ENCODE measurements around the gene RIN2. TPM values are rescaled to one million over a fixed set of nuclear protein-coding genes. Genes with fewer than 3 reads are reported as not detected.
"Not testable (repeated sequence)": the region's sequence is repeated elsewhere in the genome, so short reads cannot be mapped to it uniquely, and the experiment has no call there.

RIN2 gene
- total RNA-seq, 4 donors from 2014 or later = 17.9 to 30.9 (median 22.6) TPM

GRCh38 chr20:19749618-19750071 is 8.4 kb upstream of the RIN2 start:
- Histone ChIP-seq H3K27me3 (no peaks in the 10 kb centered on the region), H3K4me1 (no peaks in the 10 kb centered on the region), H3K36me3 (no peaks in the 10 kb centered on the region), H3K4me3 (no peak overlapping the region), H3K27ac (no peak overlapping the region), H3K9me3 (peaks cover 0 to 5% (median 0%) of the 10 kb centered on the region in 3 donors)
- DNase-seq (no peak), ATAC-seq (no peak)
- intact Hi-C loops (cut with DNase I; ENCODE audit: low total_unique reads) (no loop called here), in situ Hi-C loops (cut with MboI; ENCODE audit: low sequenced_read_pairs in 4 of 4) (loop anchor here in 1 of 4 donors (10.0 kb wide), 1 partner anchor 55 kb away; no protein-coding TSS in a partner anchor)
- TF ChIP-seq POLR2A (IDR thresholded peaks at IDR 0.05) (no peak), CTCF (IDR thresholded peaks at IDR 0.05 in 4 of 5, conservative IDR thresholded peaks at IDR 0.05 in 1 of 5) (no peak)

GRCh38 chr20:19750101-19750606 is 7.9 kb upstream of the RIN2 start:
- Histone ChIP-seq H3K4me1 (no peaks in the 10 kb centered on the region), H3K36me3 (no peaks in the 10 kb centered on the region), H3K27ac (no peak overlapping the region), H3K9me3 (peaks cover 0 to 5% (median 0%) of the 10 kb centered on the region in 3 donors), H3K27me3 (no peaks in the 10 kb centered on the region), H3K4me3 (no peak overlapping the region)
- ATAC-seq = no peak
- TF ChIP-seq CTCF (IDR thresholded peaks at IDR 0.05 in 4 of 5, conservative IDR thresholded peaks at IDR 0.05 in 1 of 5) (no peak), POLR2A (IDR thresholded peaks at IDR 0.05) (no peak)
- no peak for DNase-seq
- intact Hi-C loops (cut with DNase I; ENCODE audit: low total_unique reads) = no loop called here
- in situ Hi-C loops (cut with MboI; ENCODE audit: low sequenced_read_pairs in 4 of 4) = loop anchor here in 1 of 4 donors (10.0 kb wide), 1 partner anchor 55 kb away; no protein-coding TSS in a partner anchor

GRCh38 chr20:19750907-19751636 is 7.0 kb upstream of the RIN2 start:
- DNase-seq (no peak), ATAC-seq (no peak)
- intact Hi-C loops (cut with DNase I; ENCODE audit: low total_unique reads) (no loop called here), in situ Hi-C loops (cut with MboI; ENCODE audit: low sequenced_read_pairs in 4 of 4) (loop anchor here in 1 of 4 donors (10.0 kb wide), 1 partner anchor 56 kb away; no protein-coding TSS in a partner anchor)
- TF ChIP-seq CTCF (IDR thresholded peaks at IDR 0.05 in 4 of 5, conservative IDR thresholded peaks at IDR 0.05 in 1 of 5) (no peak), POLR2A (IDR thresholded peaks at IDR 0.05) (no peak)
- Histone ChIP-seq H3K36me3 (no peaks in the 10 kb centered on the region), H3K27ac (no peak overlapping the region), H3K9me3 (no peaks in the 10 kb centered on the region), H3K4me3 (no peak overlapping the region), H3K4me1 (no peaks in the 10 kb centered on the region), H3K27me3 (no peaks in the 10 kb centered on the region)

GRCh38 chr20:19754201-19754600 is 3.9 kb upstream of the RIN2 start:
- H3K36me3 ChIP-seq; DNase-seq; ATAC-seq; H3K27me3 ChIP-seq; intact Hi-C loops (cut with DNase I; ENCODE audit: low total_unique reads); H3K4me3 ChIP-seq; H3K4me1 ChIP-seq; H3K27ac ChIP-seq; H3K9me3 ChIP-seq: not testable (repeated sequence)
- in situ Hi-C loops (cut with MboI; ENCODE audit: low sequenced_read_pairs in 4 of 4) = loop anchor here in 1 of 4 donors (10.0 kb wide), 1 partner anchor 59 kb away; no protein-coding TSS in a partner anchor

Measured in gastrocnemius medialis (tissue), 4 donors.